Stimulated activated effector memory CD8-positive, alpha-beta T cell treated with anti-CD3 and anti-CD28 coated beads, Interleukin-12 subunit alpha, Interleukin-12 subunit beta, amount 100 ng/mL, for 72 hours (primary cell): ENCODE results near the gene RBFOX1.

Source experiments
- ATAC-seq: fragments of 150-1000 bp; cut with Tn5 transposase; 2 replicates; pipeline ENCODE4 v1.10.0; 2021
- DNase-seq, 2 donors: peaks; one replicate each; pipeline ENCODE4 v3.0.0; 2021 to 2022; ENCODE audit warnings: low spot score in 2 of 2
- H3K27ac Mint-ChIP-seq: one replicate; pipeline ENCODE4 v1.8.0; 2022; ENCODE audit warnings: mild to moderate bottlenecking, mixed read lengths
- H3K36me3 Mint-ChIP-seq: one replicate; pipeline ENCODE4 v1.8.0; 2022; ENCODE audit warnings: mild to moderate bottlenecking, mixed read lengths
- H3K4me1 Mint-ChIP-seq: one replicate; pipeline ENCODE4 v1.8.0; 2022; ENCODE audit warnings: mixed read lengths
- H3K4me3 Mint-ChIP-seq: one replicate; pipeline ENCODE4 v1.8.0; 2022; ENCODE audit warnings: mild to moderate bottlenecking, mixed read lengths
- H3K9me3 Mint-ChIP-seq: one replicate; pipeline ENCODE4 v1.8.0; 2022; ENCODE audit warnings: mixed read lengths

RBFOX1 gene

GRCh38 chr16:7439518-7439917, 106.9 kb downstream of the RBFOX1 start:
- H3K27ac Mint-ChIP-seq: no peak overlapping the region
- no peak for DNase-seq
- H3K9me3 Mint-ChIP-seq: peaks cover 10% of the 10 kb centered on the region
- no peaks in the 10 kb centered on the region for H3K36me3 Mint-ChIP-seq
- no peak for ATAC-seq
- no peak overlapping the region for H3K4me3 Mint-ChIP-seq
- H3K4me1 Mint-ChIP-seq: no peaks in the 10 kb centered on the region

DNA sequence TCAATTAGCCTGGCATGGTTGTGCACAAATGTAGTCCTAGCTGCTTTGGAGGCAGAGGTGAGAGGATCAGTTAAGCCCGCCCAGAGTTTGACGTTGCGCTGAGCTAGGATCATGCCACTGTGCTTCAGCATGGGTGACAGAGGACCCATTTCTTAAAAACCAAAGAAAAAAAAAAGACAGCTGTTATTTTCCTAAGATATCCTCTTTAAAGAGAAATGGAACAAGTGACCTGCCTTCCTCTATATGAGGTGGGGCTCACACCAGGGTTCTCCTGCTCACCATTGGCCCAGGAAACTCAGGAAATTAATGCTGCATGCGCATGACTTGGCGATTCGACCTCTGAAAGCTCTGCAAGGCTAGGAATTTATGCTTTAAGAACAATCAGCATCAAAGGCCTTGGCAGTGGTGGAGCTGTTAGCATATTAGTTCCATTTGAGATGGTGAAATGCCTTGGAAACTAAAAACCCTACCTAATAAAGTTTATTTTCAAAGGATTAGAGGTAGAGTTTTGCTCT, 108.3 kb downstream of the RBFOX1 start:
- Mint-ChIP-seq H3K4me3 (no peak overlapping the region), H3K9me3 (peaks cover 13% of the 10 kb centered on the region), H3K27ac (no peak overlapping the region), H3K36me3 (no peaks in the 10 kb centered on the region), H3K4me1 (no peaks in the 10 kb centered on the region)
- DNase-seq (no peak), ATAC-seq (no peak)

GRCh38 chr16:7442050-7442449, 109.4 kb downstream of the RBFOX1 start:
- no peak for DNase-seq
- no peaks in the 10 kb centered on the region for H3K36me3 Mint-ChIP-seq
- H3K9me3 Mint-ChIP-seq: peaks cover 17% of the 10 kb centered on the region
- no peak overlapping the region for H3K27ac Mint-ChIP-seq
- no peak for ATAC-seq
- no peaks in the 10 kb centered on the region for H3K4me1 Mint-ChIP-seq
- H3K4me3 Mint-ChIP-seq: no peak overlapping the region

DNA sequence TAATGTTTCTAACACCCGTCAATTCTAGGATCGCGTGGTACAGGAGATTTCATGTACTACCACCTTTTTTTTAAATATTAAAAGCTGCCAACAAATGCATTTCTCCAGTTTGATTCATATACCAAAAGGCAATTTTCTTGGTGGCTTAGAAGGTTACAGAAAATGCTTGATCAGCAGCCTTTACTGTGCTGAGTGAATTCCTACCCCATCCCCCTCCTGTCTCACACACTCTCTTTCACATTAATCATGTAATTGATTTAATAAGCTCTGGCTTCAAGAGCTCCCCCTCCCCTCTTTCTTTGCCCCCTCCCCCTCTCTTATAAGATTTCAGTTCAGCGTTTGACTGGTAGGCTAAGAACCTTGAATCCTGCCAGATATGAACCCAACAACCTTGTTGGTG, 110.5 kb downstream of the RBFOX1 start:
- Mint-ChIP-seq H3K9me3 (peaks cover 15% of the 10 kb centered on the region), H3K36me3 (no peaks in the 10 kb centered on the region), H3K4me3 (no peak overlapping the region), H3K27ac (no peak overlapping the region), H3K4me1 (no peaks in the 10 kb centered on the region)
- DNase-seq: no peak
- no peak for ATAC-seq

DNA sequence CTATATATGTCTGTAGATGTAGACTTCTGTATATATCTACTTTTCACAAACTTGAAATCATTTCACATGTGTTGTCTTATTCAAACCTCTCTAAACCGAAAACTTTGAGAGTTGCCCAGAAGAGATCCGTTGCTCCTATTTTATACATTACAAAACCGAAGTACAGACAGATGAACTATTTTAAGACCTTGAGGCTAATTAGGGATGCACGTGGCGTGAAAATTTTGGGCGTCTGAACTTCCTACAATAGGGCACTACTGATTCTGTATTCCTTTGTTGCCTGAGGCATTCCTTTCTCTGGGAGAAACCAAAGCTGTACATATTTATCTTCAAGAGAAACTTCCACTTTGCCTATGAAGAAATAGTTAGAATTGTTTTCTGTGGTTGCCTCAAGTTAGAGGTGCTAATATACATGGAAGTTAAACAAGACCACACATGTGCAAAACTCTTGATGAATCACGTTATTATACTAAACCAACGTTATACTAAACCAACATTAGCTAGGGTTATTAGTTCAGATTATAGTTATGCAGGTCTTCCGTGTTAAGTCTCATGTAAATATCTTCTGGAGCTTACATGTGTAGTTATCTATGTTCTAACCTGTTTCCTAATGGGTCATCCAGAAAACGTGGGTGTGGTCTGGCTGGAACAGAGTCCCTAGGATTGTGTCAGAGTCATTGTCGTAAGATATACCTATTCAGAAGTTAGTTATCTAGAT, 111.2 kb downstream of the RBFOX1 start:
- DNase-seq (no peak), ATAC-seq (no peak)
- Mint-ChIP-seq H3K4me3 (no peak overlapping the region), H3K9me3 (peaks cover 15% of the 10 kb centered on the region), H3K36me3 (no peaks in the 10 kb centered on the region), H3K4me1 (no peaks in the 10 kb centered on the region), H3K27ac (no peak overlapping the region)

DNA sequence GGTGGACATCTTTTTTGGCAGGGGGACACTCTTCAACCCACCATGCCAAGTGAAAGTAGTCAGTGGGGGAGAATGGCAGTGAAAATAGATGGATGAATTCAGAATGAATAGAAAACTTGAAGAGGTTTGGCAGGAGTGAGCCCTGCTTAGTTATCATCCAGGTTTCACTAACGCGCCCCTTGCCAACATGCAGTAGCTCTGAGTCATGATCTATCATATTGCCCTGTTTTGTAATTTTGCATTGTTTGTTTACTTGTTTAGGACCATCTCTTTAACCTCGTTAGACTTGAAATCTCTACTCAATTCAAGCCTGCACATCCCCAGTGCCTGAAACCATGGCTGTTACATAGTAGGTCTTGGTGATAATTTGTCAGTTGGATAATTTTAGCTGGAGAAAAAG, 116.7 kb downstream of the RBFOX1 start:
- Mint-ChIP-seq H3K4me3 (no peak overlapping the region), H3K4me1 (no peaks in the 10 kb centered on the region), H3K36me3 (no peaks in the 10 kb centered on the region), H3K27ac (no peak overlapping the region), H3K9me3 (peaks cover 31% of the 10 kb centered on the region)
- DNase-seq (no peak), ATAC-seq (no peak)

GRCh38 chr16:7449808-7450207, 117.2 kb downstream of the RBFOX1 start:
- H3K27ac Mint-ChIP-seq: no peak overlapping the region
- H3K9me3 Mint-ChIP-seq: peaks cover 31% of the 10 kb centered on the region
- H3K4me1 Mint-ChIP-seq: no peaks in the 10 kb centered on the region
- no peak for DNase-seq
- no peak for ATAC-seq
- no peaks in the 10 kb centered on the region for H3K36me3 Mint-ChIP-seq
- H3K4me3 Mint-ChIP-seq: no peak overlapping the region

DNA sequence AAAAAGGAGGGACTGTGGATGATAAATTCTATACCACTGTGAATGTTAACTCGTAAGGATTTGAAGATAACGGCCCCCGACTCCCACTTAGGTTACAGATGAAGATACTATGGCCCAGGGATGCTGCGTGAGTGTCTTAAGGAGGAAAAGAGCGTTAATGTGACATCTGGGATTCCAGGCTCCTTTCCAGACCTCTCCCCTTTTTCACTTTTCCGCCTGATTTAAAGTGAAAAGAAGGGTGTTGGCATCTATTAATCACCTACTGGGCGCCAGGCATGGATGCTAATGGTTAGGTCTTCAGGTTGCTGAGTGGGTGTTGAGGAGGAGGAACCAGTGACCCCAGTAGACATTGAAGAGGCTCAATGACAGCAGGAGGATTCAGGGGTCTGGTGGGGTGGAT, 117.8 kb downstream of the RBFOX1 start:
- DNase-seq (no peak), ATAC-seq (no peak)
- H3K27ac Mint-ChIP-seq: no peak overlapping the region
- H3K4me1 Mint-ChIP-seq: no peaks in the 10 kb centered on the region
- H3K4me3 Mint-ChIP-seq: no peak overlapping the region
- H3K36me3 Mint-ChIP-seq: no peaks in the 10 kb centered on the region
- peaks cover 31% of the 10 kb centered on the region for H3K9me3 Mint-ChIP-seq

DNA sequence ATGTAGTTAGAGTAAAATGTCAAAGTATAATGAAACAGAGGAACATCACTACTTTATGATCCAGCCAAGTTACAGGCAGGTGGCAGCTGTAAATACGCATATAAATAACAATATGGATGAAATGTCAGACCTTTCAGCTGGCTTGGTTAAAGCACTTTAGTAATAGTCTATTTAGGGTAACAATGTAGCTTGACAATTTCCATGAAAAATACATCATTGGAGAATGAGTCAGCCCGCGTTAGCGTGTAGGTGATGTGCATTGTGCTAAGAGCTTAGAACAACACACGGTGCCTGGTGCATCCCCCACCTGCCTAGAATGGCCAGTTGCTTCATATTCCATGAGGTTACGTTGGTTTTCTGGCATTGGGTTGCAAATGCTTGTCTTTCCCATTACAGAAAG, 119.4 kb downstream of the RBFOX1 start:
- ATAC-seq (no peak), DNase-seq (no peak)
- Mint-ChIP-seq H3K9me3 (peaks cover 24% of the 10 kb centered on the region), H3K4me1 (no peaks in the 10 kb centered on the region), H3K27ac (no peak overlapping the region), H3K36me3 (no peaks in the 10 kb centered on the region), H3K4me3 (no peak overlapping the region)

DNA sequence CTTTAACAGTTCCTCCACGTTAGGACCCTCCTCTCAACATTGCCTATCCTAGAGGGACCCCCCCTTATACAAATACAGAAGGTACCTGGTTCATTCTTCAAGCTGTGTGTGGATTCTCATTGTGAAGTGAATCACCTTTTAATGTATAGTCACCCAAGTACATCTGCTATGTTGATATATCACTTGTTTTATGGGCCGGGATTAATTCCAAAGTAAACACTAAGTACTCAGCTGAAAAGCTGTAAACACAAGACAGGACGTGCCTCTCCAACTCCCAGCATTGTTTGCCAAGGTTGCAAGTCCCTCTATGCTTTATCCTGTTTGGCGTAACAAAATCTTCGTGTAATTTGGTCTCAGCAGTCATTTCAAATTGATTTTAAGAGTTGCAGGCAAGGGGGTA, 123.6 kb downstream of the RBFOX1 start:
- Mint-ChIP-seq H3K9me3 (peaks cover 28% of the 10 kb centered on the region), H3K36me3 (no peaks in the 10 kb centered on the region), H3K27ac (no peak overlapping the region), H3K4me3 (no peak overlapping the region), H3K4me1 (no peaks in the 10 kb centered on the region)
- no peak for ATAC-seq
- DNase-seq: no peak

- H3K36me3 Mint-ChIP-seq: no peaks in the 10 kb centered on the region
- H3K4me1 Mint-ChIP-seq: no peaks in the 10 kb centered on the region
- DNase-seq (no peak), ATAC-seq (no peak)
- H3K9me3 Mint-ChIP-seq: peaks cover 23% of the 10 kb centered on the region
- H3K27ac Mint-ChIP-seq: no peak overlapping the region
- H3K4me3 Mint-ChIP-seq: no peak overlapping the region
Observed at GRCh38 chr16:7458144-7458543, 125.5 kb downstream of the RBFOX1 start.

DNA sequence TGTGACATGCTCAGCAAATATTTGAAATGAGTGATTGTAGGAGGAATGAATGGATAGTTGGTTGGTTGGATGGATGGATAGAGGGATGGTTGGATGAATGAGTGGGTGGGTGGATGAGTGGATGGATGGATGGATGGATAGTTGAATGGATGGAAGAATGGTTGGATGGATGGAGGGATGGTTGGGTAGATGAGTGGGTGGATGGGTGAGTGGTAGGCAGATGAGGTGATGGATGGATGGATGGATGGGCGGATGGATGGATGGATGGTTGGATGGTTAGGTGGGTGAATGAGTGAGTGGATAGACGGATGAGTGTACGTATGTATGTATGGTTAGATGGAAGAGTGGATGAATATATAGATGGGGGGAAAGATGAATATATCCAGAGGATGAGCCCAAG, 137.7 kb downstream of the RBFOX1 start:
- Mint-ChIP-seq H3K4me3 (no peak overlapping the region), H3K4me1 (no peaks in the 10 kb centered on the region), H3K9me3 (peaks cover 18% of the 10 kb centered on the region), H3K27ac (no peak overlapping the region), H3K36me3 (no peaks in the 10 kb centered on the region)
- DNase-seq: no peak
- no peak for ATAC-seq

GRCh38 chr16:7471268-7471667, 138.6 kb downstream of the RBFOX1 start:
- Mint-ChIP-seq H3K27ac (no peak overlapping the region), H3K36me3 (no peaks in the 10 kb centered on the region), H3K9me3 (peaks cover 18% of the 10 kb centered on the region), H3K4me1 (no peaks in the 10 kb centered on the region), H3K4me3 (no peak overlapping the region)
- ATAC-seq: no peak
- no peak for DNase-seq

DNA sequence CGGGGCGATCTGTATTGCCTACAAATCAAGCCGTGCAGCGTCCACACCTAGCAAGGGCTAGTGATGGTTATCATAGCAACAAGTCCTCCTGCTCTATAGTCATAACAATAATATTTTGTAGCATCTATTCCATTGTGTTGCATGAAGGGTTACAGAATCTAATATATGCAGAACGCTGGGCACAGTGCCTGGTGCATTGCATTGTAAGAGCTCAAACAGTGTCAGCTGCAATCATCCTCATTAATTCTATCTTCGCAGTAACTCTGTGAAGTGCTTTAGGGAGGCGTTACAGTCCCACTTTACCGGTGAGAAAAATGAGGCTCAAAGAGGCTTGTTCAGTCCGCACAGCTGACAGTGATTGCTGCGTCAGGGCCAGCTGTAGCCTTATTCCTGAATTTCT, 149.4 kb downstream of the RBFOX1 start:
- Mint-ChIP-seq H3K36me3 (no peaks in the 10 kb centered on the region), H3K4me3 (no peak overlapping the region), H3K27ac (no peak overlapping the region), H3K9me3 (peaks cover 4% of the 10 kb centered on the region), H3K4me1 (no peaks in the 10 kb centered on the region)
- ATAC-seq (no peak), DNase-seq (no peak)

DNA sequence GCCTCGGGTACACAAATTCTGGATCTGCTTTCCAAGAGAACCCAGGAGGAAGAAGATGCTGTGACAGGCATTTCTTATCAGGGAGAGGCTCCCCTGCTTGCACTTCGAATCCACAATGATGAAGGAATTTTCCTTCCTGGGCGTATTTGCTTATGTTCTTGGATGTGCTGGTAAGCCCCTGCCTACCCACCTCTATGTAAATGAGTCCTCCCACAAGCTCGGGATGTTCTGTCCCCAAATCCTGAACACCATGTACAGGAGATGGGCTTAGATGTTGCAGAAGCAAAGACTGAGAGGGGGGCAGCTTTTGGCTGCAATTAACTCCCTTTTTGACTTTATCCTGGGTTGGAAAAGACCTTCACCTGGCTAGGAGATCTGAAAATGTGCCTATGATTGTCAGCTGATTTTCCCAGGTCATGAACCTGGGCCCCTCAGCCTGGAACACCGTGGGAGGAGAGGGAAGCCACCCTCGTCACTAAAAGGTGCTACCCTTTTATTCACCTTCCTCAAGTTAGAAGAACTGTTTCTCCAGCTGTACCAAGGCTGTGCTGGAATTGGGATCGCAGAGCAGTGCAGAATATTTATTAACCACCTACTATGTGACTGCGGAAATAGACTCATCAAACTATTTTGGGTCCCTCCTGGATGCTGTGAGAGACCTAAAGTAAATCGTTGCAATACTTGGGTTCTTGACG, 150.1 kb downstream of the RBFOX1 start:
- Mint-ChIP-seq H3K4me1 (no peaks in the 10 kb centered on the region), H3K36me3 (no peaks in the 10 kb centered on the region), H3K9me3 (peaks cover 4% of the 10 kb centered on the region), H3K4me3 (no peak overlapping the region), H3K27ac (no peak overlapping the region)
- ATAC-seq: no peak
- no peak for DNase-seq

DNA sequence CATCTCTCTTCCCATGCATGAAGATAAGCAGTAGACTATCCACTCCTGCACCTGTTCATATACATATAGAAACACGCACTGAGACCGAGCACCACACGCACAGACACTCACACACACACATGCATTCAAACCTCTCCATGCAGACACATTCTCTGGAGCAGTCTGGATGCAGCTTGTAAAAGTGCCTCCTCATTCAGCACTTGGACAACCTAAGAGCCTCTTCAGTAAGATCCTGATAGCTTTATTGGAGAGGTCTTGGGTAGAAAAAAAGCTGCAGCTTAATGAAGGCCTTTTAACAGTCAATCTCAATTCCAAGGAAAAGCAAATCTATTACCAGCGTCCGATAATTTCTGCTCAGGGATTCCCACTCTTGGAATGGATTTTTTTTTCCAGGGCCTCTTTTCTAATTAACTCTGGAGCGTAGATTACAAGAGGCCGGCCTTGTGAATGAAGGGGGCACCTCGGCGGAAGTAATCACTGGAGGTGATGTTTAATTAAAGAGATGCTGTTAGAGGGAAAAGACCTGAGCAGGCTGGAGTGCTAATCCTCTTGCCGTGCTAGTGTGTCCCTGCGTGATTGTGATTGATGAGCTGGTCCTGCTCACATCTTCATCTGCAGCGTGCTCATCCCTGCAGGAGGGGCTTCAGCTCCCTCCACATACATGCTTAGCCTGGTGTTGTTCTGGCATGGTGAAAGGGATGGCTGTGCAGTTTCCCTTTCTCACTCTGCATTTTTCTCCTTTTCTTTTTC, 155.1 kb downstream of the RBFOX1 start:
- Mint-ChIP-seq H3K9me3 (peaks cover 14% of the 10 kb centered on the region), H3K27ac (no peak overlapping the region), H3K4me3 (no peak overlapping the region), H3K4me1 (no peaks in the 10 kb centered on the region), H3K36me3 (no peaks in the 10 kb centered on the region)
- ATAC-seq (no peak), DNase-seq (no peak)
